D341Med (cell line): Measurements from ENCODE around the gene PGPEP1.
"Not testable (repeated sequence)": the region's sequence is repeated elsewhere in the genome, so short reads cannot be mapped to it uniquely, and the experiment has no call there.

Source experiments
- DNase-seq: peaks from one replicate; pipeline ENCODE4 v3.0.0; 2012; ENCODE audit warnings: low spot score

PGPEP1 gene

DNA sequence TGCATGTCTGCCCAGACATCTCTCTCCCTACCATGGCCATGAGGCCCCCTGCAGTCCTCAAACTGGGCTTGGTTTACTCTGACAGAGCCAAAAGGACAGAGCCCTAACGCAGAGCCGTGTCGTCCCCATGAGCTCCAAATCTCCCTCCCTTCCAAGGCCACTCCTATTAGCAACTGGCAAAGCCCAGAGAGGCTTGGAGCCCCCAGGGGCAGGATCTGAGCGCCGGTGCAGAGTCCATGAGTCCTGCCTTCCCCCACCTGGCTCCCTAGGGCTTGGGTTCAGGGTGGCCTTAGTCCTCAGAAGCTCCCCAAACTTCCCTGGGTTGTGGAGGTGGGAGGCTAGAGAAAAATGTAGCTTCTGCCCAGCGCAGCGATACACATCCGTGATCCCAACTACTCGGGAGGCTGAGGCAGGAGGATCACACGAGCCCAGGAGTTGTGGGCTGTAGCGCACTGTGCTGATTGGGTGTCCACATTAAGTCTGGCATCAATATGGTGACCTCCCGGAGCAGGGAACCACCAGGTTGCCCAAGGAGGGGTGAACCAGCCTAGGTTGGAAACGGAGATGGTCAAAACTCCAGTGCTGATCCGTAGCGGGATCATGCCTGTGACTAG lies 7.4 kb upstream of the PGPEP1 start:
- DNase-seq, result no peak

DNA sequence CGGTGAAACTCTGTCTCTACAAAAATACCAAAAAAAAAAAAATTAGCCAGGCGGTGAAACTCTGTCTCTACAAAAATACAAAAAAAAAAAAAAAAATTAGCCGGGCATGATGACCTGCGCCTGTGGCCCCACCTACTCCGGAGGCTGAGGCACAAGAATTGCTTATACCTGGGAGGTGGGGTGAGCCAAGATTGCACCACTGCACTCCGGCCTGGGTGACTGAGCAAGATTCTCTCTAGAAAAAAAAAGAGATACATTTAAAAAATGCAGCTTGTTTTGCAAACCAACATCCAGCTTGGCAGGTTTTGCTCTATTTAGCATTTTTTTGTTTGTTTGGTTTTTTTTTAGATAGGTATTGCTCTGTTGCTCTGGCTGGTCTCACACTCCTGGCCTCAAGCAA lies 6.7 kb upstream of the PGPEP1 start:
- DNase-seq, result no peak

DNA sequence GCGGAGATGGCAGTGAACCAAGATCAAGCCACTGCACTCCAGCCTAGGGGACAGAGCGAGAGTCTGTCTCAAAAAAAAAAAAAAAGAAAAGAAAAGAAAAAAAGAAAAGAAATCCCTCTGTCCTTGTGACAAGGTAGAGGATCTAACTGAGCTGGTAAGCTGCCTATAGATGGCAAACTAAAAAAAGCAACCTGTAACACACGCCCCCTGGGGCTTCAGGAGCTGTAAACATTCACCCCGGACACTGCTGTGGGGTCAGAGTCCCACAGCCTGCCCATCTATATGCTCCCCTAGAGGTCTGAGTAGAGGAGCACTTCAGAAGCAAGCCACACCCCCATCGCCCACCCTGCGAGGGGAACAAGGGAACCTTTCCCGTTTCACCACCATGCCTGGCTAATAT lies 4.3 kb upstream of the PGPEP1 start:
- no peak for DNase-seq

DNA sequence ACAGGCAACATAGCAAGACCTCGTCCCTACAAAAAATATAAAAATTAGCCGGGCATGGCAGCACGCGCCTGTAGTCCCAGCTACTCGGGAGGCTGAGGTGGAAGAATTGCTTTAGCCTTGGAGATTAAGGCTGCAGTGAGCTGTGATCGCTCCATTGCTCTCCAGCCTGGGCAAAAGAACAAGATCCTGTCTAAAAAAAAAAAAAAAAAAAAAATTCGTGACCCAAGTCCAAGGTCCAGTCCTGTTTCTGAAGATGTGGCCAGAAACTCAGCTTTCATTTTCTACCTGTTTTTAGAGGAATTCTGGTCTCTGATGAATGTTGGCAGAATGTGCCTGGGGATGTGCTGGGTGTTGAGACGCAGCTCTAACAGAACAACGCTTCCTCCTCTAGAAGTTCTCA lies 1.9 kb upstream of the PGPEP1 start:
- no peak for DNase-seq

DNA sequence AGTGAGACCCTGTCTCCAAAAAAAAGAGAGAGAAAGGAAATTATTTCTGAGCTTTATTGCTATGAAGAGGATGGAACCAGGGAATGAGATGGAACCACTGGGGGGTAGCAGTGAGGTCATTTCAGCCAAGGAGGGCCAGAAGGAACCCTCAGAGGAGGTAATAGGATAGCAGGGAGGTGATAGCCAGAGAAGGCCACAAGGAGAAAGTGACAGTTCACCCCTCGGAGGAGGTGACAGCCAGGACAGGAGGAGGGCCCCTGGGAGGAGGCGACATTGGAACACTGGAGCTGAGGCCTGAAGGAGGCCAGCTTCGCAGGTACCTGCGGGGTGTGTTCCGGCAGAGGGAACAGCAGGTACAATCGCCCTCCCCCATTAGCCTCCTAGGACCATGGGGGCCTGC lies 675 bp upstream of the PGPEP1 start:
- no peak for DNase-seq

DNA sequence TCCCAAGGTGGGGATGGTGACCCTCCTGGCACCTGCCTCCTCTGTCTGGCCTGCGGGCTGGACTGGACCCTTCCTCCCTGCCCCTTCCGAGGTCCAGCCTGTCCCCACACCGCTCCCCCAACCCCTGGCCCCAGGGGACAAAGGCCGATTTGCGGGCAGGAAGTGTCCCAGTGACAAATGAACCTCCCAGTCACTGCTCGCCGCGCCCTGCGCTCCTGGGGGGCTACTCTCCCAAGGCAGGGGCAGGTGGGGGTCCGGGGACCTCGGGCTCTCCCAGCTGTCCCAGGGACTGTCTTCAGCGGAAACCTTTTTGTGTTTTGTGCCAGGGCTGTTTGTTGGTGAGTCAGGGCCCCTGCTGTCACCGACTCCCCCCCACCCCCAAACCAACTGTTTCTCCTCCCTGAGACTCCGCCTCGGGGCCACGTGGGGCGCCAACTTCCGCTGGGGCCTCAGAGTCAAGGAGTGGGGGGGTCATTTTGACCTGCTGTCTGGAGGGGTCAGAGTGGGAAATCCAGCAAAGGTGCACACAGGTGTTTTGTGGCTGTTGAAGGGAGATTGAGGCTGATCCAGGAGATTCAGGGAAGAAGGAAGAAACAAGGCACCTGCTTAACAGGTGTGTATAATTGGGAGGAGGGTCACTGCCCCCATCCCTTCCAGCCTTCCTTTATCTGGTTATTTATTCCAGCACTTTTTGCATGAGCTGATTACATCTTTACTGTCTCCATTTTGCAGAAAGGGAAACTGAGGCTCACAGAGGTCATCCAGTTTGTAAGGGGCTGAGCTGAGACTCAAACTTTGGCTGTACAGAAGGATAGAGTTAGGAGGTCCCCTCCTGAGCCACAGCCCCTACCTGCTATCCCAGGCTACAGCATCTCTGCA lies 831 bp downstream of the PGPEP1 start:
- peak; percentile 47 for DNase-seq

DNA sequence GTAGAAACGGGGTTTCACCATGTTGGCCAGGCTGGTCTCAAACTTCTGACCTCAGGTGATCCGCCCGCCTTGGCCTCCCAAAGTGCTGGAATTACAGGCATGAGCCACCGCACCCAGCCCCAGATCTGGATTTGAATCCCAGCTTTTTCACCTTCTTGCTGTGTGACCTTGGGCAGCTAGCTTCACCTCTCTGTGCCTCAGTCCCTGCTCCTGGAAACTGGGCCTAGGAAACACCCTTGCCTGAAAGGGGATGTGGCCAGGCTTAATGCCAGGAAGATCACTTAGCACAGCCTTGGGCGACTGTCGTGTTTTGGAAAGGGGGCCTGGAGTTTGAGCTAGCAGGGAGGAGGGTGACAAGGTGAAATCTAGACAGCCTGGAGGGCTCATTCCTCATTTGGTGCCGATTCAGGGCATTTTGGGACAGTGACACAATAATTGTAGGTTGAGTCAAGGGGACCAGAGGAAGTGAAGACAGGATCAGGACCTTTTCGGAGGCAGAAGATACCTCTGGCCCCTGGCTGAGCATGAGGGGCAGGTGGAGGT lies 1.8 kb downstream of the PGPEP1 start:
- DNase-seq, result no peak

DNA sequence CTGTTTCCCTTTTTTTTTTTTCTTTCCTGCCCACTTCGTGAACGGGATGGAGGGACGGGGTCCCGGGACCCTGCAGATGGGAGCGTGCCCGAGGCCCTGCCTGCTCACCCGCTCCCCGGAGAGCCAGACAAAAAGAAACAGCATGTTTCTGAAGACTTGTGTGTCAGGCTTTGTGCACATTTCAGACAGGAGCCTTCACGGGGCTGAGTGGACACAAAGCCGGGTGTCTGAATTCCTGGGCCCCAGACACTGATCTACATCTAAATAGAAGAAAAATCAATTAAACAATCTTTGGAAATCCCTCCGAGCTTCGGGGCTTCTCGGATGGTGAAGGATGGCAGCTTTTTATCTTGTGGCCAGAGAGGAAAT lies 4.2 kb downstream of the PGPEP1 start:
- DNase-seq, result no peak

DNA sequence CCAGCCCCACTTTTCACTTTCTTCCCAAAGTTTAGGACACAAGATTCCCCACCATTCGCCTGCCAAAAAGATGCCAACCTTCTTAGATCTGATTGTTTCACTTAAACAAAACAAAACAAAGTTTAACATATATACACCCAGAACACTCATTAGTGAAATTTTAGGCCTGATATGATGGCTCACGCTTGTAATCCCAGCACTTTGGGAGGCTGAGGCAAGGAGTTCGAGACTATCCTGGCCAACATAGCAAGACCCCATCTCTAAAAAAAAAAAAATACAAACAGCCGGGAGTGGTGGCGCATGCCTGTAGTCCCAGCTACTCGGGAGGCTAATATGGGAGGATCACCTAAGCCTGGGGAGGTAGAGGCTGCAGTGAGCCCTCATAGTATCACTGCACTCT lies 4.9 kb downstream of the PGPEP1 start:
- DNase-seq, result no peak

DNA sequence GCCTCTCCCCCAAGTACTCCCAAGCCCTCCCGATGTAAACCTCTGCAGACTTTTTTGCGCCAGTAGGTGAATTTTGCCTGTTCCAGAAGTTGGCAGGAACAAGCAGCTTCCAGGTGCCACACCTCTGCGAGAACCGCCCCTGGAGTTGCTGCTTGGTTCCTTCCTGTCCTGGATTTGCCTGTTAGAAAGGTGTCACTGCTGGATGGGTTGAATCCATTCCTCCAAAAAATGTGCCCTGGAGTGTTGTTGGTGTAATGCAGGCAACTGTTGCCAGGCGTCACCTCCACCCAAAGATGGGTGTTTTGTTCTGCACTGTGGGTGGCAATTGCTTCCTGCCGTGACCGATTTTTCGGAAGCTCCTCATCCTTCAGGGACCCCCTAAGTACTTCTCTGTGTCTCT lies 5.7 kb downstream of the PGPEP1 start:
- no peak for DNase-seq

DNA sequence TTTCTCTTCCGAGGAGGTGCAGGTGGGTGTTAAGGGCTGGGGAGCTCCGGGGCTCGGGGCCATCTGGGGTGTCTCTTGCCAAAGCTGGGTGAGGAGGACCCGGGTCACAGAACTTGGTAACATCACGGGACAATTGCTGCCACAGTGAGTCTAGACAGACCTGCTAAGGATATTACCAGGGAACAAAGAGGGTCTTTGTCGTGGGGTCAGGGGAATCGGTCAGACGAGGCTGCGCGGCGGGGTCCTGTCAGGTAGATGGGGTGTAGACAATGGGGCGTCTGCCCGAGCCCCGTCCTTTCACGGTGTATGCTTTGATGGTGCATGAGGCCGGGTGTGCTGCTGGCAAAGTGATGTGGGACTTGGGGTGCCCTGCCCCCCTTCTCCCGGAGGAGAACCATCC lies 7.8 kb downstream of the PGPEP1 start:
- no peak for DNase-seq

DNA sequence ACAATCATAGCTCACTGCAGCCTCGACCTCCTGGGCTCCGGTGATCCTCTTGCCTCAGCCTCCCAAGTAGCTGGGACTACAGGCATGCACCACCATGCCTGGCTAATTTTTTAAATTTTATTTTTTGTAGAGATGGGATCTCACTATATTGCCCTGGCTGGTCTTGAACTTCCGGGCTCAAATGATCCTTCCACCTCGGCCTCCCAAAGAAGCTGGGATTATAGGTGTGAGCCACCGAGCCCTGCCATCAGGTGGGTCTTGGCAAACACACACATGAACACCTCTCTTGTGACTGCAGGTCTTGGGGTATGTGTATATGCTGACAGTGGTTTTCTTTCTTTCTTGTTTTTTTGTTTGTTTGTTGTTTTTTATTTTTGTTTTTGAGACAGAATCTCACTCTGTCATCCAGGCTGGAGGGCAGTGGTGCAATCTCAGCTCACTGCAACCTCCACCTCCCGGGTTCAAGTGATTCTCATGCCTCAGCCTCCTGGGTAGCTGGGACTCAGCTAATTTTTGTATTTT lies 8.5 kb downstream of the PGPEP1 start:
- not testable (repeated sequence) for DNase-seq

DNA sequence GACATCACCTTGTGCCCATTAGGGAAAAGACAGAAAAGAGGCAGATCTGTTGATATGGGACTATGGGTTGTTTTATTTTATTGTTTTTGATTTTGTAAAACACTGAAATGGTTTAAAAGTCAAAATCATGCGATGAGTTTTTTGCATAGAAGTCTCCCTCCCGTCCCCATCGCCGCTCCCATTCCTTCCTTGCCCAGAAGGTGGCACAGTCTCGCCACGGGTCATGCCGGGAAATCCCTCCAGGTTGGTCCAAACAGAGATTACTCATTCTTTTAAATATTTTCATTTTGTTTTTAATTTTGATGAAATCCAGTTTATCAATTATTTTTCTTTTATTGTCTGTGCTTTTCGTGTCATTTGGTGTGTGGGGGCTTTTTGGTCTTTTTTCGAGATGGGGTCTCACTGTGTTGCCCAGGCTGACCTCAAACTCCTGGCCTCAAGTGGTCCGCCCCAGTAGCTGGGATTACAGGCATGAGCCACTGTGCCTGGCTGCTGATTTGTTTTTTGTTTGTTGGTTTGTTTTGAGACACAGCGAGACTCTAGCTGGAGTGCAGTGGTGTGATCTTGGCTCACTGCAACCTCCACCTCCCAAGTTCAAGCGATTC lies 9.2 kb downstream of the PGPEP1 start:
- DNase-seq, result peak; percentile 83

DNA sequence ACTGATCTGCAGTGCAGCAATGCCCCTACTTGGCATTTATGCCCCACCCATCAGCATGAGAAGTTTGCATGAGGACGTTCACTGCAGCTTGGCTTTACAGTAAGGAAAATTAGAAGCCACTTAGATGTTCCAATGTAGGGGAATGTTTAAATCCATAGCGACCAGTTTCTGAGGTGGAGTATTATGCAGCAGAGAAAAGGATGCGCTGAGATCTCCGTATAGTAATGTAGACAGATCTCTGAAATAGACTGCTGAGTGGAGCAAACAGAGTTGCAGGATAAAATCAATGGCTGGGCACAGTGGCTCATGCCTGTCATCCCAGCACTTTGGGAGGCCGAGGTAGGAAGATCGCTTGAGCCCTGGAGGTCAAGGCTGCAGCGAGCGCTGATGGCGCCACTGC lies 10.1 kb downstream of the PGPEP1 start:
- DNase-seq, result no peak

DNA sequence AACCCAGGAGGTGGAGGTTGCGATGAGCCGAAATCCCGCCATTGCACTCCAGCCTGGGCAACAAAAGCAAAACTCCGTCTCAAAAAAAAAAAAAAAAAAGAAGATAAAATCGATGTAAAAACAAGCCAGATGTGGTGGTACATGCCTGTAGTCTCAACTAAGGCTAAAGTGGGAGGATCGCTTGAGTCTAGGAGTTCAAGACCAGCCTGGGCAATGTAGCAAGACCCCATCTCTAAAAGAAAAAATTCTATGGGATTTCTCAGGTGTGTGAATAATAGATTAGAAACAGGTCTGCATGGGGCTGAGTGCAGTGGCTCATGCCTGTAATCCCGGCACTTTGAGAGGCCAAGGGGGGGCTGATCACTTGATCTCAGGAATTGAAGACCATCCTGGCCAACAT lies 11.1 kb downstream of the PGPEP1 start:
- no peak for DNase-seq

DNA sequence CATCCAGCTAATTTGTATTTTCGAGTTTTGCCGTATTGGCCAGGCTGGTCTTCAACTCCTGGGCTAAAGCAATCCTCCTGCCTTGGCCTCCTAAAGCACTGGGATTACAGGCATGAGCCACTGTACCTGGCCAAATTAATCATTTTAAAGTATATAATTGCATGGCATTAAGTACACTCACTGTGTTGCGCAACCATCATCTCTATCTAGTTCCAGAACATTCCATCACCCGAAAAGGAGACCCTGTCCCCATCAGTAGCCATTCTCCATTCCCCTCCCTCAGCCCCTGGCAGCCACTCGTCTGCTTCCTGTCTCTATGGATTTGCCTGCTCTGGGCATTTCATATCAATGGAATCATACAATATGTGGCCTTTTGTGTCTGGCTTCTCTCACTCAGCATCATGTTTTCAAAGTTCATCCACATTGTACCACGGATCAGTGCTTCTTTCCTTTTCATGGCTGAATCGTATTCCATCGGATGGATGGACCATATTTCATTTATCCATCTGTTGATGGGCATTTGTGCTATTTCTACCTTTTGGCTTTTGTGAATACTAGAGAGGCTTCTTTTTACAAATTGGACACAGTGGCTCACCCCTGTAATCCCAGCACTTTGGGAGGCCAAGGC lies 13.1 kb downstream of the PGPEP1 start:
- DNase-seq, result no peak

DNA sequence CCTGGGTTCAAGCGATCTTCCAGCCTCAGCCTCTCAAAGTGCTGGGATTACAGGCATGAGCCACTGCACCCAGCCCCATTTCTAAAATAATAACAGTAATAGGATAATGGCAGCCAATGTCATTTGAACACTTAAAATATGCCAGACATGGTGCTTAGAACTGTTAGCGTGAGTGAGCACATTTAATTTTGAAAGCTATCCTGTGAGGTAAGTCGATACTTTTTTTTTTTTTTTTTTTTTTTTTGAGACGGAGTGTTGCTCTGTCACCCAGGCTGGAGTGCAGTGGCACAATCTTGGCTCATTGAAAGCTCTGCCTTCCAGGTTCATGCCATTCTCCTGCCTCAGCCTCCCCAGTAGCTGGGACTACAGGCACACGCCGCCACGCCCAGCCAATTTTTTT lies 14.3 kb downstream of the PGPEP1 start:
- DNase-seq, result not testable (repeated sequence)

DNA sequence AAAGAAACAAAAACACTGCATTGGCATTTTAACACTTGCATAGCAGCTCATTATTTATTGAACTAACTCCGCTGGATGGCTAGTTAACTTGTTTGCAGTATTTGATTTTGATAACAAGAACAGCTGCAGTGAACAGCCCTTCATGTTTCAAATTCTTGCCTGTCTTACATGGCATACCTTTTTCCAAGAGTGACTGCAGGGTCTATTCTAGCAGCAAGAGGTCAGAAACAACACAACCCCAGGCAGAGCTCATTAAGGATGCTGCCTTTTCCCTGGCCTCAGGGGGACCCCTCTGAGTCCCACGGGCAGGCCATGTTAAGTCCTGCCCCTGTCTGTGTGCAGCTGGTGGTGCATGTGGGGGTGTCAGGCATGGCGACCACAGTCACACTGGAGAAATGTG lies 16.6 kb downstream of the PGPEP1 start:
- no peak for DNase-seq

DNA sequence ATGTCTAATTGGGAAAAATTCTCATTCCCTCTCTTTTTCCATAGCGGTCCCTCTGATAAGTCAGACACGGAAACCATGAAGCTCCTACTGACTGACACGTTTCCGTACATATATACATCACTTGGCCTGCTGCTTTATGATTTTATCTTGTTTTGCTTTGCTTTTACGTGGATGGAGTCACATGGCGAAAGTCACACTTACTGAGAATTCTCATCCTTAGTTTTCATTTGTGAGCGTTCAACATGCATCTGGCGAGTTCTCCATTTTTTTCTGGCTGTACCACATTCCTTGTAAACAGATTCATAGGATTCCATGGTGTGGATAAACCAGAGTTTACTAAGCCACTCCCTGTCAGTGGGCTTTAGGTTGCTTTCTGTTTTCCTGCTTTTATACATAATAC lies 21.2 kb downstream of the PGPEP1 start:
- DNase-seq, result no peak

DNA sequence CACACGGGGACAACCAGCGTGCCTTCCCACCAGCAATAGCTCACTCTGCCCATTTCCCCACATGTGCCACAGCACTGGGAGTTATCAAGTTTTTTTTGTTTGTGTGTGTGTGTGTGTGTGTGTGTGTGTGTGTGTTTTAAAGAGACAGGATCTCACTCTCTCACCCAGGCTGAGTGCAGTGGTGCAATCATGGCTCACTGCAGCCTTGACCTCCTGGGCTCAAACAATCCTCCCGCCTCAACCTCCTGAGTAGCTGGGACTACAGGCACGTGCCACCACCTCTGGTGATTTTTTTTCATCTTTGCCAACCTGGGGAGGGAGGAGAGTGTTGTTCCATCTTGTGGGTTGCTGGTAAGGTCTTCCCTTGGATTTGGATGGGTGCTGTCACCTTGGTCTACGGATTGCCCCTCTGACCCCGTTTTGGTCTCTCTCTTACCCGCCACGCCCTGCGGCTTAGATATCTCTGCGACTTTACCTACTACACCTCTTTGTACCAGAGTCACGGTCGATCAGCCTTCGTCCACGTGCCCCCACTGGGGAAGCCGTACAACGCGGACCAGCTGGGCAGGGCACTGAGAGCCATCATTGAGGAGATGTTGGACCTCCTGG lies 22.6 kb downstream of the PGPEP1 start:
- no peak for DNase-seq

DNA sequence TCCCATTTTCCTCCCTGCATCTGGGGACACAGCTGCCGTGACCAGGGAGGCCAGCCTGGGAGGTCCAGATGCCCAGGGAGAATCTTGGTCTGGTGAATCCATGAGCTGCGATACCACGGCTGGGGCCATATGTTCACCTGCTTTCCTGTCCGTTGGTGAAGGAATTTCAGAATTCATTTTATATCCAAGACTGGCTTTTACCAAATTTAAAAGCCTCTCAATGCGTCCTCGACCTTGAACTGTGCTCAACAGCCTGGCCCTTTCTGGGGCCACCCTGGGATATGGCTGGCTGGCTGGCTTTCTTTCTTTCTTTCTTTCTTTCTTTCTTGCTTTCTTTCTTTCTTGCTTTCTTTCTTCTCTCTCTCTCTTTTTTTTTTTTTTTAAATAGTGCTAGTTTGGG lies 23.4 kb downstream of the PGPEP1 start:
- no peak for DNase-seq

DNA sequence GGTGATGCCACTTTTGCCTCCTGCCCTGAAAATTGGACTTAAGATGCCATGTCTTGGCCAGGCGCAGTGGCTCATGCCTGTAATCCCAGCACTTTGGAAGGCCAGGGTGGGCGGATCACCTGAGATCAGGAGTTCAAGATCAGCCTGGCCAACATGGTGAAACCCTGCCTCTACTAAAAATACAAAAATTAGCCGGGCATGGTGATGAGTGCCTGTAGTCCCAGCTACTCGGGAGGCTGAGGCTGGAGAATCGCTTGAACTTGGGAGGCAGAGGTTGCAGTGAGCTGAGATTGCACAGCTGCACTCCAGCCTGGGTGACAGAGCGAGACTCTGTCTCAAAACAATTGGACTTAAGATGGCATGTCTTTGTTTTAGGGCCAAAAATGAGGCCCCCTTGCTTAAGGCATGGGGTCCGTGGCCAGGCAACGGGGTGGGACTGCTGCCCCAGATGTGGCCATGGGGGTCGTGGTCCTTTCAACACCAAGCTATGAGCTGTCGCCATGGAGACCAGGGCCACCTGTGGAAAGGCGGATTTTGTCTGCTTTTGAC lies 24.0 kb downstream of the PGPEP1 start:
- not testable (repeated sequence) for DNase-seq
